Breast epithelium (tissue), 3 donors: ENCODE measurements around the gene ZNF574.

ENCODE experiments used
- CTCF ChIP-seq, 3 donors: fragments of 450-650 bp; IDR thresholded peaks; one replicate each; pipeline ENCODE4 v1.5.1; 2016 to 2017; ENCODE audit warnings: antibody characterized with exemption in 3 of 3, mild to moderate bottlenecking in 3 of 3, moderate library complexity in 3 of 3
- POLR2AphosphoS5 ChIP-seq, 3 donors: sonication (generic); formaldehyde crosslinking; IDR thresholded peaks; one replicate each; pipeline ENCODE4 v1.6.1; 2017; ENCODE audit warnings: antibody characterized with exemption in 3 of 3

DNA sequence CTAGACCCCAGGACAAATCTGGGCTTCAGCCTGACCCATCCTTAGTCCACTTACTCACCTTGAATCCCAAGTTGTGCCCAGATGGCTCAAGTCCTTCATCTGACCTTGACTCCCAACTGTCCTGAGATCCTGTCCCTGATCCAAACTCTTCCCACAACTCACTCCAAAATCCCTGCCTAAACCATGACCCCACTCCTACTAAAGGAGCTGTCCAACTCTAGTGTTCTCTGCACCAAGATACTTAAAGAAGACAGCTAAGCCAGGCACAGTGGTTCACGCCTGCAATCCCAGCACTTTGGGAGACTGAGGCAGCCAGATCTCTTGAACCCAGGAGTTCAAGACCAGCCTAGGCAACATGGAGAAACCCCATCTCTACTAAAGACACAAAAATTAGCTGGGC is 47.8 kb downstream of the ZNF574 start:
- TF ChIP-seq POLR2AphosphoS5 (IDR thresholded peaks at IDR 0.05) (no peak), CTCF (IDR thresholded peaks at IDR 0.05) (no peak)
